Fibroblast of the conjunctiva (primary cell): ENCODE data around the gene HSPB8.

Source experiments
- DNase-seq: peaks from one replicate; pipeline ENCODE4 v3.0.0-alpha.2; 2010; ENCODE audit warnings: low read depth

HSPB8 gene, protein sequence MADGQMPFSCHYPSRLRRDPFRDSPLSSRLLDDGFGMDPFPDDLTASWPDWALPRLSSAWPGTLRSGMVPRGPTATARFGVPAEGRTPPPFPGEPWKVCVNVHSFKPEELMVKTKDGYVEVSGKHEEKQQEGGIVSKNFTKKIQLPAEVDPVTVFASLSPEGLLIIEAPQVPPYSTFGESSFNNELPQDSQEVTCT

DNA sequence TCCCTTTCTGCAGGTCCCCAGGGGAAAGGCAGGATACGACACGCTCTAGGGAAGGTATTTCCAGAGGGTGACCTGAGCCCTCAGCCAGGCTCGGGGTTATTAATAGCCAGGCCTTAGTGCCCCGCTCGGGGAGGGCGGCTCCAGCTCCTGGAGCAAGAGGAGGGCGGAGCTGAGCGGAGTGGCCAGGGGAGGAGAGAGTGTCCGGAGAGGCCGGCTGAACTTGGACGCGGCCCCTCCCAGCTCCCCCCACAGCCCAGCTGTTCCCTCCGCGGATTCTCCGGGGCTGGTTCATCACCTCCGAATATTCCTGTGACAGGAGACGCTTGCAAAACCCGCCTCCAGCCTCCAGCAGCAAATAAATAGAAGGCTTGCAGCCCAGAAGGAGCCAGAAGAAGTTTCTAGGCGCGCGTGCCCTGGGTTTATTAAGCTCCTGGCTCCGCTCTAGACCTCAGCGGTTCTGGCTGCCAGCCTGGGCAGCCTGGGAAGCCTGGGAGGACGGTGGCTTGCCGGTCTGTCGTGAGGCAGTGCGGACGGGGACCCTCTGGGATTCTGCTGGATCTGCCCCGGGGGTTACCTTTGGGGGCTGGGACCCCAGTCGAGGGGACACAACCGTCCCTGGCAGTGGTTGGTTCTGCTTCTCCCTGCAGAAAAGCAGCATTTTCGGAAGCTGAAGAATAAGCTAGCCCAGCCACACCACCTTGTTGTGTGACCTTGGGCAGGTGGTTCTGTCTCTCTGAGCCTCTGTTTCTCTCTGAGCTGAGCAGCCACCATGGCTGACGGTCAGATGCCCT is at the start of gene HSPB8:
Gene HSPB8 (plus strand): TSS at position 388 of the 791 bp plus-strand sequence. CDS start 382 bp downstream, at position 770.
- DNase-seq = peak; percentile 63

DNA sequence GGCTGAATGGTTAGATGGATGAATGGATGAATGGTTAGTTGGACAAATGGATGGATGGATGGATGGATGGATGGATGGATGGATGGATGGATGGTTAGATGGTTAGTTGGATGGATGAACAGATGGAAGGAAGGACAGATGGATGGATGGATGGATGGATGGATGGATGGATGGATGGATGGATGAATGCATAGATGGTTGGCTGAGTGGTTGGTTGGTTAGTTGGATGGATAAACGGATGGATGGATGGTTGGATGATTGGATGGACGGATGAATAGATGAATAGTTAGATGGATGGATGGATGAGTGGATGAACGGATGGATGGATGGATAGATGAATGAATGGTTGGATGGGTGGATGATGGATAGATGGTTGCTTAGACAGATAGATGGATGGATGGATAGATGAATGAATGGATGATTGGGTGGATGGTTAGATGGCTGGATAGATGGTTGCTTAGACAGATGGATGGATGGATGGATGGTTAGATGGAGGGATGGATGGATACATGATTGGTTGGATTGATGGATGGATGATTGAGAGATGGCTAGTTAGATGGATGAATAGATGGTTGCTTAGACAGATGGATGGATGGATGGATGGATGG is 48.8 kb upstream of the HSPB8 start:
- no peak for DNase-seq

DNA sequence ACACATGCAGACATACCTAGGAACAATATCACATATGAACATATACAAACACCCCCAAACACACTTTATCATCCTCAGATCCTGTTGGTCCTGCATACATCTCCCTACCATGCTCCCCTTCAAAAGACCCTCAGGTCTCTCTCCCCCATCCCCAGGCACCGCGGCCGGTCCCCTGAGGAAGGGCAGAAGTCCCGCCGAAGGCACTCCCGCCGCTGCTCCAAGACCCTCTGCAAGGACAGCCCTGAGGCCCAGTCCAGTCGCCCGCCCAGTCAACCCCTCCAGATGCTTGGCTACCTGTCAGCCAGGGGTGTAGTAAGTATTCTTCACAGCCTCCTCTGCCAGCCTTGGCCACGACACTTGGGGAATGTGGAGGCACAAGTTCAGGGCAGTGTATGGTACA is 48.2 kb upstream of the HSPB8 start:
- DNase-seq = no peak

DNA sequence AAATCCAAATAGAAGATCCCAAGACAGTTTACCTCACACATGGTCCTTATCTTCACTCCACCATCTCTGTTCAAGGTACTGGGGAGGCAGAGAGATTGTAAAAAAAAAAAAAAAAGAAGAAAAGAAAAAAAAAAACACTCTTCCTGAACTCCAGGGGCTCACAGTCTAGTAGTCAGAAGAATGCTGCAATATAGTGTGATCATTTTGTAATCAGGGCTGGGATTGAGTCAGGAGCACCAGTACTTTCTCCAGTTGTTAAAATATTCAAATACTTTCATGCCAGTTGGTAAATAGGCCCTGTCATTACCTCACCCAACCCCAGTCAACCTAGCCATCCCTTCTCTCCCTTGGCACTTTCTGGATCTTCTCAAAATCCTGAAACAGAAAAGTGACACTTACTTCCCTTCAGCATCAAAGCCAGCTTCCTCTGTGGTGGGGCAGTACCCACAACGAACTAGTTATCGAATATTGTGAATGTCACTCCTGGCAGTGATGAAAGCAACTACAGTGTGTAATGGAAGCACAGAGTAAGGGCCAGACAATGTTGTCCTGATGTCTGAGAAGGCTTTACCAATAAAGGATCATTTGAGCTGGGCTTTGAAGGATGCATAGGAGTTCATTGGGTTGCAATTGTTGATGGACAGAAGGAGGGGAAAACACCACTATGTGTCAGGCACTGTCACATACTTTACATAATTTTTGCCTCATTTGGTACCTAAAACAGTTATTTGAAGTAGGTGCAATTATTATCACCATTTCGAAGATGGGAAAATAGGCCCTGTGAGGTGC is 44.3 kb upstream of the HSPB8 start:
- no peak for DNase-seq

DNA sequence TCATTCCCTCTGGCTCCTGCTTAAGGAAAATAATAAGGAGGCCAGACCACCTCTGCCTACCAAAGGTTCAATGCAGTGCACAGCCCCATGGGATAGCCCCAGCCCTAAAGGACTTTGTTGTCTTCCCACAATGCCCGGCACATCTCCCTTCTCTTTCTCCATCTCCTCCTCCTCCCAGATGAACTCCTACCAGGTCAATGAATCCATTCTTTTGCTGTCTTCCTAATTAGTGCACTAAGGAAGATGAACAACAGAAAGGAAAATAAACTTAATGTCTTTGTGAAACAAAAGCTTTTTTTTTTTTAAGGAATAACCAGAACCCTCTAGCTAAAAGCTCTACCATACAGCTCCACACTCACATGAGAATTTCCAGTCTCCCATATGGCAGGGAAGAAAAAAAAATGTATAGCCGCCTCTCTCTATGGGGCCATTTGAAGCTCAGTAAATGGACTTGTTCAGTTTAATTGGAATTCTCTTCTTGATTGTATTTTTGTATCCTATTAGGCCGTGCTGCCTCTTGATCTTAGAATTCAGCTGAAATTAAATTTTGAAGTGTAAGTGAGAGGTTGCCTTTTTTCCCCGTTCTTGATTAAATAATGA is 41.8 kb upstream of the HSPB8 start:
- DNase-seq = no peak

DNA sequence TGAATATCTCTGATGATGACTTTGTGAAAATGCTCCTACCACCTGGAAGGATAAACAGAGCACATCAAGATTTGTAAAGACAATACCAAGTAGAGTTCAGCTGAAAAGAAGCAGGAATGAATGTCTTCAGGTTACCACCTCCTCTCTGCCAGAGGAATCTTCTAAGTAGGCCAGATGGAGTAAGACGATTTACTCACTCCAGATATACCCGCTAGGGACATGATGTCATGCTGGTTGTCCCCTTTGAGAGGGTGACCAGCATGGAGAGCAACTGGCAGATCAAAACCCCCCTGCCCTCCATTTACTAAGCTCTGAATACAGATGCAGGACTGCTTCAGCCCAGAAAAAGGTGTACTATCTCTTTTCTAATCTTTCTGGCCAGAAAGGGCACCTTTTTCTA is 39.3 kb upstream of the HSPB8 start:
- no peak for DNase-seq

DNA sequence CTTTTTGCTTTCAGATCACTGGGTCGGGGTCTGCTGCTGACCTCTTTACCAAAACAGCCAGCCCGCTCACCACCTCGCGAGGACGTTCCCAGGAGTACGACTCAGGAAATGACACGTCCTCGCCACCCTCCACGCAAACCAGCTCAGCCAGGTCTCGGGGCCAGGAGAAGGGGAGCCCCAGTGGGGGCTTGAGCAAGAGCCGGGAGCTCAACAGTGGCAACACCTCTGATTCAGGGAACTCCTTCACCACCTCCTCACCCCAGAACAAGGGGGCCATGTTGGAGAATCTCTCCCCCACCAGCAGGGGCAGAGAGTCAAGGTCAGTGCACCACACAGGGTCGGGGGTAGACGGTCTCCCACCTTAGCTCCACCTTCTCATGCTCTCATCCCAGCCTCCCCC is 33.4 kb upstream of the HSPB8 start:
- no peak for DNase-seq

DNA sequence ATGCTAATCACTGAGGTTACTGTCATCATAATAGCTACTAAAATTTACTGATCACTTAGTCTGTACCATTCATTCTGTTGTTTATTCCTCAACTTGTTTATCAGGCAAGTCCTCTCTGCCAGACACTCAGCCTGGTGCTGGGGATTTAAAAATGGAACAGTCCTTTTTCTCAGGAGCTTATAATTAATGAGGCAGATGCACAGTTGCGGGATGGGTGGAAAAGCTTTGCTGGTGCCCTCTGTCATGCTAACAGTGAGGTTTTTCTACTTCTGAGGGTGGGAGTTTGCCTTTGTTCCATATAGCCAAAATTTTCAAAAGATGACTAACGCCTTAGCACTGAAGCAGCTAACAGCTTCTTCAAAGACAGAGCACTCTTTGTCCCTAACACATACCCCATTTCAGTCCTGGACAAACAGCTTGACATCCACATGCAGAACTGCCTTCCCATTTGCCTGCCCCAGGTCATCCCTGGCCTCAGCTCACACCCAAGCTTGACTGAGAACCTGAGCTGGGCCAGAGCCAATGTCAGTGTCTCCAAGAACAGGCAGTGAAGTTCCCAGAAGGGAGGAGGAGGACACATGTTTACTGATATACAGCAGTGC is 30.8 kb upstream of the HSPB8 start:
- DNase-seq = no peak

DNA sequence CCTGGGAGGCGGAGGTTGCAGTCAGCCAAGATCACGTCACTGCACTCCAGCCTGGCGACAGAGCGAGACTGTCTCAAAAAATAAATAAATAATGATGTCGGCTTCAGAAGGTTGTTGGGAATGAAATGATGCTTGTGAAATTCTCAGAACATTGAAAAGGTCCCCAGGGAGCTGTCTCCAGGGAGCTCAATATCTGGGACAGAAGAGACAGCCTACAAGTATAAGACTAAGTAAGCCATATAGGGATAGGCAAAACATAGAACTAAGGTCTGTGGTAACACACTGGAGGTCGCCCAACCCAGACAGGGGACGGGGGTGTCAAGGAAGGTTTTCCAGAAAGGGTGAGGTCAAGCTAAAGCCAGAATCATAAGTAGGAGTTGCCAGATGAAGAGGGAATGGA is 29.5 kb upstream of the HSPB8 start:
- no peak for DNase-seq

DNA sequence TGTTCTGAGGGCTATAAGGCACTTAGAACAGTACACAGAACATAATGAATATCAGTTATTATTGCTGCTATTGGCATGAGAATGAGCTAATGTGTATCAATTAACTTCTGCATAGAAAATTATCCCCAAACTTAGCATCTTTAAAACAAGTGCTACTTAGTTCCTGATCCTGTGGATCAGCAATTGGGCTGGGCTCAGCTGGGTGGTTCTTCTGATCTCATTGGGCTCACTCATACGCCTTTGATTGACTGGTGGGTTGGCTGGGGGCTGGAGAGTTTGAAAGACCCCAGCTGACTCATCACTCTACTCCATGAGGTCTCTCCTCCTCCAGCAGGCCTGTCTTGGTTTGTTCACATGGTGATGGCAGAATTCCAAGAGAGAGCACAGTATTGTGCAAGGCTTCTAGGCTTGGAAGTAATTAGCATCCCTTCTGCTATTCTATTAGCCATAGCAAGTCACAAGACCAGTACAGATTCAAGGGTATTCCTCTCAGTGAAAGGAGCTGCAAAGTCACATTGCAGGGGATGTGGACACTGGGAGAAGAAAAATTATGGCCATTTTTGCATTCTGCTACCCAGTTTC is 27.2 kb upstream of the HSPB8 start:
- DNase-seq = no peak

DNA sequence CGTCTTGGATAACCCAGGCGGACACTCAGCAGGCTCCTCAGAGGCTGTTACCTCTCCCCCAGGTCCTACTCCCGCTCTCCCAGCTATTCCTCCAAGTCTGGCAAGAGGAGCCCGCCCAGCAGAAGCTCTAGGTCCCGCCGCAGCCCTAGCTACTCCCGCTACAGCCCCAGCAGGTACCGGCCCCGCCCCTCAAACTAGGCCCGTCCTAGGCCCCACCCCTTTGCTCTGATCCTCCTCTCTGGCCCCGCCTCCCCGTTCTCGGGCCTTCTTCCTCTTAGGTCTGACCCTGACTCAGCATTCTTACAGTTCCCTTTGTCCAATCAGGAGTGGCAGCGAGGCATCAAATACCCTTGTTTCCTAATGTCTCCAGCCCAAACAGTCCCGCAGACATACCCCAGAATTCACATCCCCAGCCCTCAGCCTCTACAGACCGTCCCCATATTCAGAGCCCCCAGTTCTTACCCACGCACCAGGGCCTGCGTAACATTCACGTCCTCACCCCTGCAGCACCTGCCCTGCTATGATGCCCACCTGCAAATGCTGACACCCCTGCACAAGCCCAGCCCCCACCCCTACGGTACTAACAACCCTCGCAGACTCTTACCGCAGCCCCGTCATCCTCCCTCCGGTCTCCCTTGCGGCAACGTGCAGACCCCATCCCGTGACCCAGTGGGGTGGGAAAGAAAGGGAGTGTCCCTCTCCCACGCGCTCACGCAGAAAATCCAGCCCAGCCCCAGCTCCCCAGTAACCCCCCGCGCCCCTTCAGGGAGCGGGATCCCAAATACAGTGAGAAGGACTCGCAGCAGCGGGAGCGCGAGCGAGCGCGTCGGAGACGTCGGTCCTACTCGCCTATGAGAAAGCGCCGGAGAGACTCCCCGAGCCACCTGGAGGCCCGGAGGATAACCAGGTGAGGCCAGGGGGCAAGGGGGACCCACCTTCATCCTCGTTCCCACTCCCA is 25.0 kb upstream of the HSPB8 start:
- no peak for DNase-seq

DNA sequence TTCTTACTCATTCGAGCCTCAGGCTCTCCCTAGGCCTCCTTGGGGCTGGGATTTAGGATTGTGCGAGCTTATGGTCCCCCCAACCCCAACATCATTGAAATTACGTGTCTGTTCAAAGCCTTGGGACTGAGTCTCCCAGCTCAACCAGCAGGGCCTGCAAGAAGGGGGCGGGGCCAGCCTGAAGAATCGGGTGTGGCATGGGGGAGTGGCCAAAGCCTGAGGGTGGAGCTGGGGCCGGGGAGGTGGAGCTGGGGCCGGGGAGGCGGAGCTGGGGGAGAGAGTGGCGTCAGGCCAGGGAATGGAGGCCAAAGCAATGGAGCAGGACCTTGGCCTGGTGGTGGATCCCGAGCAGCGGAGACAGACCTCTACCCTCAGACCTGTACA is 24.3 kb upstream of the HSPB8 start:
- no peak for DNase-seq

DNA sequence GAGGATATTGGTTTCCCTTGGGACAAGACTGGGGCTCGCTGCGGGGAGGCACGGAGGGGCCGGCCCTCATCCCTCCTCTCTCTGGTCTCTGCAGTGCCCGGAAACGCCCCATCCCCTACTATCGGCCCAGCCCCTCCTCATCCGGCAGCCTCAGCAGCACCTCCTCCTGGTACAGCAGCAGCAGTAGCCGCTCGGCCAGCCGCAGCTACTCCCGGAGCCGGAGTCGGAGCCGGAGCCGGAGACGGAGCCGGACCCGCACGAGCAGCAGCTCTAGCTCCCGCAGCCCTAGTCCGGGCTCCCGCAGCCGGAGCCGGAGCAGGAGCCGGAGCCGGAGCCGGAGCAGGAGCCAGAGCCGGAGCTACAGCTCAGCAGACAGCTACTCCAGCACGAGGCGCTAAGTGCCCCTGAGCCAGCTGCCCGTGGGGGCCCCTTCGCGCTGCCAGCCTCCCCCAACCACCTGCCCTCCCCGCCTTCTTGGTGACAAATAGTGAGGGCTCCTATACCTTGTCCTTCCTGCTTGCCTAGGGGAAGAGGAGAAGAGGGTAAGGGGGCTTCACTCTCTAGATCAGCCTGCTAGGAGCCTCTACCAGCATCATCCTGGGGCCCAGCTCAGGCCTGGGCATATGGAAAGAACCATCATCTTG is 22.2 kb upstream of the HSPB8 start:
- no peak for DNase-seq

DNA sequence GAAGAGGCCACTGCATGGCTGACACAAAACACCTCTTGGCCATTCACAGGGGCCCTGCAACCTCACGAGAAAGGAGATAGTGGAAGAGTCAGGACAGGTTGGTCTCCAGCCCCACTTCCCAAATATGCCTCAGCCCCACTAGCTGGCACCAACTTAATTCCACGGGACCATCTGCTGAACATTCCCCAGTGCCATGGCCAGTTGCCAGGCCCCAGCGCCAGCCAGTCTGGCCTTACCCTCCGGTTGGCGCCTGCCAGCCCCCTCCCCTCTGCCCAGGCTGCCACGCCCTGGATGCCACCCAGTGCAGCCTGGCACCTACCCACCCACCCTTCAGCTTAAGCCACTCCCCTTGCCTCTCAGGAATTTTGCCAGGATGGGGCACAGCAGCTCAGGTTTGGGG is 21.2 kb upstream of the HSPB8 start:
- DNase-seq = no peak

DNA sequence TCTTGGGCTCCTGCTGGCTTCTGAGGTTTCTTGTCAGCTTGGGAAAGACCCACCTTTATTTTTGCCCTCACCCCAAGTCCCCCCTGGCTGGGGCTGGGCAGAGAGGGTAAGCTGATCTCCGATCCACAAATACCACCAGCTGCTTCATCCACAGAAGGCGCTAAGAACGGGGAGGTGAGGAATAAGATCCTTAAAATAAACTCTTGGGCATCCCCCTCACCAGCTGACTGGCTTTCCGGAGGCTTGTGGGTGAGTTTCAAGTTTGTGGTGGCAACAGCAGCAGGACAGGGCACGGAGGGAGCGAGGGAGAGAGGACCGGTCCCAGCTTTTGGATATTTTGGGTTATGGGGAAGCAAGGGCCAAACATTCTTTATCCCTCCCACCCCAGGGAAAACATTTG is 20.8 kb upstream of the HSPB8 start:
- DNase-seq = no peak

DNA sequence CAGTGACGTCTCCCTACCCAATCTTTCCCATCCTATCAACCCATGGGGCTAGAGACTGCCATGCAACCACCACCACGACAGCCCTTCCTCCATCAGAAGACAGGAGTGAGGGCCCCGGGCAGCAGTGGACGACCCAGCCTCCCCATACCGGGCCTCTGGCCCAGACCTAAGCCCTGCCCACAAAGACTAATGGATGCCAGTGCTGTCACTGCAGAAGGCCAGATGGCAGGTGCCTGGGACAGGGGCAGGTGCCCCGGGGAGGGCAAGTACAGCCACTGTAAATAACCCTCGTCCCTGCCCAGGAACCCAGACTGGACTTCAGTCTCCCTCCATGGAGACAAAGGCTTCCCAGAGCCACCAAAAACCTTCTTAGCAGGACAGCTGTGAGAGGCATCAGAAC is 20.3 kb upstream of the HSPB8 start:
- no peak for DNase-seq

DNA sequence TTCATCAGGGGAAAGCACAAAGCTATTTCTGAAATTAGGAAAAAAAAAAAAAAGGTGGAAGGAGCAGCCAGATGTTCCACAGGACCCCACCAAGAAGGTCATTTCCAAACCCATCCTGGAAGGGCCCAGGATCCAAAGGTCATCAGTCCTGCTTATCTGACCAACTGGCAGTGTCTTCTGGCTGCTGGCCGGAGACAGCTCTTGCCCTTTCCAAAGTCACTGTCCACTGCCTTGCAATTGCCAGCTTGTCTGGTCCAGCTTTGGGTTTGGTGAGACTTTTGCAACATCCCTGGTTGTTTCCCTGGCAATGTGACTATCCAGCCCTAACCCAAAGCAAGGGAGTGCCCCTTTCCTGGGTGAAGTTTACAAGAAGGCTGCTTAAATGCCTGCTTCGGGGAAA is 18.9 kb upstream of the HSPB8 start:
- no peak for DNase-seq

DNA sequence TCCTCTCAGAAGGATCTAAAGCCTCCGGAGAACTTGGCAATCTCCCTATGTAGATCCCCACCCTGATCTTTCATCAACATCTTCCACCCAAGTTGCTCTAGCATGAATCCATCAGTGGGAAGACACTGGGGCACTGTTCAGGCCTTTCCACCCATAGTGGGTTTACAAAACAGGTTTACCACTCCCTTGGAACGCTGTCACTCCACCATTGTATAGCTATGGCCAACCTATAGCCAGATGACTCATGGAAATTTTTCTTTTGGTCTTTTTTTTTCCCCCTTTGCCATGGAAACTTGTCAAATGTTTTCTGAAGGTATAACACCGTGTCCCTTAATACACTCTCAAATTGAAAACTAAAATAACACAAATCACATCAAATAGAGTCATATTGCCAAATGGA is 10.8 kb upstream of the HSPB8 start:
- no peak for DNase-seq

DNA sequence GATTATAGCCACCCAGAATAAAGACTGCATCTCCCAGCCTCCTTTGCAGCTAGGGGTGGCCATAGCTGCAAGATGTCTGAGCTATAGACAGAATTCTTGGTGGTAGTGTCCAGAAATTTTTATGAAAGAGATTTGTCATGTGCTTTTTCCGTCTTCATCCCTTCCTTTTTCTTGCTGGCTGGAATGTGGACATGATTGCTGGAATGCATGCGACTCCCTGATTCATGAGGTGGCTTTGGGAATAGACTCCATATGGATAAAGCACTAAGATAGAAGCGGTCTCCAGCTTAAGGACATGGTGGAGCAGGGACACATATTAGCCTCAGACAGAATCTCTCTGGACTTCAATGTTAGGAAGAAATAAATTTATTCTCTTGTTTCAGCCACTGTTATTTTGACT is 10.0 kb upstream of the HSPB8 start:
- no peak for DNase-seq

DNA sequence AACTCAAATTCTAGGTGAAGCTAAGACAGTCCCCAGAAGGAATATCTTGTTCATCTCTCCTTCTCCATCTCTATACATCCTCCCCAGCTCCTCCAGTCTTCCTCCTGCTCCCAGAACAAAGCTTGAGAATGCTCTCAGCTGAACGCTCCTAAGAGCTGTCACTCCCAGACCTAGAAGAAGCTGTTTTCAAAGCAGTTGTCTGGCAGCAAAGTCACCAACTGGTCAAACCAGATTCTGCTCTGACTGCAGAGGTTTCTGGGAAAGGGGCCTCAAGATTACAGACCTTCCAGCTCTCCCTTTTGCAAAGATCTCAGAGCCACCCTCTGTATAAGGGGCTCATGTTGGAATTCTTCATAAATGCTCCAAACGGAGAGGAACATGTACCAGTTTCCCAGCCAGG is 9.6 kb upstream of the HSPB8 start:
- DNase-seq = no peak
